HepG2 (cell line): ENCODE results near the gene SPRED2. TPM values are rescaled to one million over a fixed set of nuclear protein-coding genes. Genes with fewer than 3 reads are reported as not detected.
A peak's percentile ranks its signal among the peaks of the same experiment; 100 is the strongest.

ENCODE experiments used
- KDM5A ChIP-seq: fragments of 200-600 bp; sonication (generic); IDR thresholded peaks from 2 replicates; pipeline ENCODE4 v1.7.0; 2018; ENCODE audit warnings: antibody characterized with exemption, mild to moderate bottlenecking, low read length, borderline replicate concordance
- PRPF4 ChIP-seq: fragments of 200-400 bp; formaldehyde crosslinking; IDR thresholded peaks from 2 replicates; pipeline ENCODE4 v1.6.1; 2016; ENCODE audit warnings: low read length, low read depth; ENCODE audit not compliant: poor library complexity, severe bottlenecking
- RBFOX2 ChIP-seq: fragments of 200-400 bp; formaldehyde crosslinking; IDR thresholded peaks from 2 replicates; pipeline ENCODE4 v1.6.1; 2017; ENCODE audit warnings: low read depth, mild to moderate bottlenecking, low read length
- ZBTB38 ChIP-seq: sonication (generic); formaldehyde crosslinking; IDR thresholded peaks from 2 replicates; pipeline ENCODE4 v1.5.1; 2020; ENCODE audit warnings: mild to moderate bottlenecking, missing genetic modification reagents
- ZNF12 ChIP-seq: sonication (generic); formaldehyde crosslinking; IDR thresholded peaks from 2 replicates; pipeline ENCODE4 v1.5.0; 2020; ENCODE audit warnings: missing genetic modification reagents
- polyA plus RNA-seq, 8 experiments: library from polyadenylated mRNA; depleted of rRNA in 3 of 8; stranded (reverse) in 7 of 8; unstranded in 1 of 8; fragments of >200 nt; fragmentation: Illumina TruSeq in 4 of 8; extraction: Trizol in 4 of 8; gene quantifications; 2 replicates each; pipeline versions ENCODE4 v1.2.1 to v1.2.3, GENCODE V29; 2011 to 2016; ENCODE audit warnings: low read depth in 4 of 8, missing spikeins in 1 of 8, mixed read lengths in 1 of 8; ENCODE audit not compliant: insufficient read depth in 1 of 8
- total RNA-seq, 5 experiments: library from RNA; depleted of rRNA; stranded (reverse); fragments of >200 nt; fragmentation: Illumina TruSeq; extraction: Trizol; gene quantifications; 2 replicates each; pipeline ENCODE4 v1.2.3, GENCODE V29; 2016; ENCODE audit warnings: low read depth in 1 of 5
- TF ChIP-seq, protein P1 (sequence below): sonication (generic); formaldehyde crosslinking; IDR thresholded peaks from 2 replicates; pipeline ENCODE4 v1.5.1; 2020; ENCODE audit warnings: mild to moderate bottlenecking, missing genetic modification reagents, moderate library complexity
- TF ChIP-seq, protein P2 (sequence below): sonication (generic); formaldehyde crosslinking; IDR thresholded peaks from 2 replicates; pipeline ENCODE4 v1.4.0; 2020; ENCODE audit warnings: mild to moderate bottlenecking, missing genetic modification reagents
- TF ChIP-seq, protein P3 (sequence below): sonication (generic); formaldehyde crosslinking; IDR thresholded peaks from 2 replicates; pipeline ENCODE4 v1.4.0; 2020; ENCODE audit warnings: mild to moderate bottlenecking, missing genetic modification reagents

SPRED2 gene
- total and polyA plus RNA-seq, 2 of the 13 experiments (the other 11 are each of a cell fraction or from before 2014, with no cell fraction given): 13.0 to 37.0 TPM

DNA sequence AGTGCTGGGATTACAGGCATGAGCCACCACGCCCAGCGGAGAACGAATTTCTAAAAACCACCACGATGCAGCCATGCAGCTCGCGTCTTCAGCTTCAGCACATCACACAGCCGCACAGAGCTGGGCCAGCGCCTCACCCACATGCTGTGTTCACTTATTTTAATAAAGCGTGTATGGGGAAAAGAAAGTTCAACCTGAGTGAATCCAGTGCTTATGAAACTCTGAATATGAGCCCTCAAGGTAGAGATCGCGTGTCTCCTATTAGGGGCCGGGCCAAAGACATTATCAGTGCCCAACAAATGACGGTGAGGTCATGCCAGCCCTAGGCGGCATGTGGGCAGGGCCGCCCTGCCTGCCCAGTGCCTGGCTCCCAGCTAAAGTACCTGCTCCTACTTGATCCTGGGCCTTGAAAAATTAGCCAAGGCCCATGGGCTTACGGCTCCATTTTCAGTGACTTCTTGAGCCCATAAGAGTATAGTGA is 44.3 kb downstream of the SPRED2 start (continued):
- TF ChIP-seq RBFOX2 (no peak), PRPF4 (no peak), KDM5A (no peak), ZBTB38 (CRISPR knock-in tag) (peak; percentile 69), ZNF12 (CRISPR knock-in tag) (no peak)
- TF ChIP-seq, protein P1, sequence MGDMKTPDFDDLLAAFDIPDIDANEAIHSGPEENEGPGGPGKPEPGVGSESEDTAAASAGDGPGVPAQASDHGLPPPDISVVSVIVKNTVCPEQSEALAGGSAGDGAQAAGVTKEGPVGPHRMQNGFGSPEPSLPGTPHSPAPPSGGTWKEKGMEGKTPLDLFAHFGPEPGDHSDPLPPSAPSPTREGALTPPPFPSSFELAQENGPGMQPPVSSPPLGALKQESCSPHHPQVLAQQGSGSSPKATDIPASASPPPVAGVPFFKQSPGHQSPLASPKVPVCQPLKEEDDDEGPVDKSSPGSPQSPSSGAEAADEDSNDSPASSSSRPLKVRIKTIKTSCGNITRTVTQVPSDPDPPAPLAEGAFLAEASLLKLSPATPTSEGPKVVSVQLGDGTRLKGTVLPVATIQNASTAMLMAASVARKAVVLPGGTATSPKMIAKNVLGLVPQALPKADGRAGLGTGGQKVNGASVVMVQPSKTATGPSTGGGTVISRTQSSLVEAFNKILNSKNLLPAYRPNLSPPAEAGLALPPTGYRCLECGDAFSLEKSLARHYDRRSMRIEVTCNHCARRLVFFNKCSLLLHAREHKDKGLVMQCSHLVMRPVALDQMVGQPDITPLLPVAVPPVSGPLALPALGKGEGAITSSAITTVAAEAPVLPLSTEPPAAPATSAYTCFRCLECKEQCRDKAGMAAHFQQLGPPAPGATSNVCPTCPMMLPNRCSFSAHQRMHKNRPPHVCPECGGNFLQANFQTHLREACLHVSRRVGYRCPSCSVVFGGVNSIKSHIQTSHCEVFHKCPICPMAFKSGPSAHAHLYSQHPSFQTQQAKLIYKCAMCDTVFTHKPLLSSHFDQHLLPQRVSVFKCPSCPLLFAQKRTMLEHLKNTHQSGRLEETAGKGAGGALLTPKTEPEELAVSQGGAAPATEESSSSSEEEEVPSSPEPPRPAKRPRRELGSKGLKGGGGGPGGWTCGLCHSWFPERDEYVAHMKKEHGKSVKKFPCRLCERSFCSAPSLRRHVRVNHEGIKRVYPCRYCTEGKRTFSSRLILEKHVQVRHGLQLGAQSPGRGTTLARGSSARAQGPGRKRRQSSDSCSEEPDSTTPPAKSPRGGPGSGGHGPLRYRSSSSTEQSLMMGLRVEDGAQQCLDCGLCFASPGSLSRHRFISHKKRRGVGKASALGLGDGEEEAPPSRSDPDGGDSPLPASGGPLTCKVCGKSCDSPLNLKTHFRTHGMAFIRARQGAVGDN (CRISPR knock-in tag): peak; percentile 40; the same call in 1 of the 2 replicates
- TF ChIP-seq, protein P2, sequence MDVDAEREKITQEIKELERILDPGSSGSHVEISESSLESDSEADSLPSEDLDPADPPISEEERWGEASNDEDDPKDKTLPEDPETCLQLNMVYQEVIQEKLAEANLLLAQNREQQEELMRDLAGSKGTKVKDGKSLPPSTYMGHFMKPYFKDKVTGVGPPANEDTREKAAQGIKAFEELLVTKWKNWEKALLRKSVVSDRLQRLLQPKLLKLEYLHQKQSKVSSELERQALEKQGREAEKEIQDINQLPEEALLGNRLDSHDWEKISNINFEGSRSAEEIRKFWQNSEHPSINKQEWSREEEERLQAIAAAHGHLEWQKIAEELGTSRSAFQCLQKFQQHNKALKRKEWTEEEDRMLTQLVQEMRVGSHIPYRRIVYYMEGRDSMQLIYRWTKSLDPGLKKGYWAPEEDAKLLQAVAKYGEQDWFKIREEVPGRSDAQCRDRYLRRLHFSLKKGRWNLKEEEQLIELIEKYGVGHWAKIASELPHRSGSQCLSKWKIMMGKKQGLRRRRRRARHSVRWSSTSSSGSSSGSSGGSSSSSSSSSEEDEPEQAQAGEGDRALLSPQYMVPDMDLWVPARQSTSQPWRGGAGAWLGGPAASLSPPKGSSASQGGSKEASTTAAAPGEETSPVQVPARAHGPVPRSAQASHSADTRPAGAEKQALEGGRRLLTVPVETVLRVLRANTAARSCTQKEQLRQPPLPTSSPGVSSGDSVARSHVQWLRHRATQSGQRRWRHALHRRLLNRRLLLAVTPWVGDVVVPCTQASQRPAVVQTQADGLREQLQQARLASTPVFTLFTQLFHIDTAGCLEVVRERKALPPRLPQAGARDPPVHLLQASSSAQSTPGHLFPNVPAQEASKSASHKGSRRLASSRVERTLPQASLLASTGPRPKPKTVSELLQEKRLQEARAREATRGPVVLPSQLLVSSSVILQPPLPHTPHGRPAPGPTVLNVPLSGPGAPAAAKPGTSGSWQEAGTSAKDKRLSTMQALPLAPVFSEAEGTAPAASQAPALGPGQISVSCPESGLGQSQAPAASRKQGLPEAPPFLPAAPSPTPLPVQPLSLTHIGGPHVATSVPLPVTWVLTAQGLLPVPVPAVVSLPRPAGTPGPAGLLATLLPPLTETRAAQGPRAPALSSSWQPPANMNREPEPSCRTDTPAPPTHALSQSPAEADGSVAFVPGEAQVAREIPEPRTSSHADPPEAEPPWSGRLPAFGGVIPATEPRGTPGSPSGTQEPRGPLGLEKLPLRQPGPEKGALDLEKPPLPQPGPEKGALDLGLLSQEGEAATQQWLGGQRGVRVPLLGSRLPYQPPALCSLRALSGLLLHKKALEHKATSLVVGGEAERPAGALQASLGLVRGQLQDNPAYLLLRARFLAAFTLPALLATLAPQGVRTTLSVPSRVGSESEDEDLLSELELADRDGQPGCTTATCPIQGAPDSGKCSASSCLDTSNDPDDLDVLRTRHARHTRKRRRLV (CRISPR knock-in tag): no peak
- TF ChIP-seq, protein P3, sequence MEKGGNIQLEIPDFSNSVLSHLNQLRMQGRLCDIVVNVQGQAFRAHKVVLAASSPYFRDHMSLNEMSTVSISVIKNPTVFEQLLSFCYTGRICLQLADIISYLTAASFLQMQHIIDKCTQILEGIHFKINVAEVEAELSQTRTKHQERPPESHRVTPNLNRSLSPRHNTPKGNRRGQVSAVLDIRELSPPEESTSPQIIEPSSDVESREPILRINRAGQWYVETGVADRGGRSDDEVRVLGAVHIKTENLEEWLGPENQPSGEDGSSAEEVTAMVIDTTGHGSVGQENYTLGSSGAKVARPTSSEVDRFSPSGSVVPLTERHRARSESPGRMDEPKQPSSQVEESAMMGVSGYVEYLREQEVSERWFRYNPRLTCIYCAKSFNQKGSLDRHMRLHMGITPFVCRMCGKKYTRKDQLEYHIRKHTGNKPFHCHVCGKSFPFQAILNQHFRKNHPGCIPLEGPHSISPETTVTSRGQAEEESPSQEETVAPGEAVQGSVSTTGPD (CRISPR knock-in tag): no peak
